Neuronal stem cell (in vitro differentiated cells): Measurements from ENCODE around the gene QPCT.

Experiments
- DNase-seq: peaks from one replicate; pipeline ENCODE4 v3.0.0-alpha.2; 2013; ENCODE audit warnings: low spot score
- H2AFZ ChIP-seq: one replicate; pipeline ENCODE4 v1.6.1; 2013; ENCODE audit warnings: mild to moderate bottlenecking, low read length, inconsistent platforms
- H2AK5ac ChIP-seq: 2 replicates; pipeline ENCODE4 v1.6.1; 2013; ENCODE audit warnings: low read depth, mild to moderate bottlenecking, inconsistent platforms, low read length, moderate library complexity, mixed read lengths
- H2BK120ac ChIP-seq: 2 replicates; pipeline ENCODE4 v1.6.1; 2013; ENCODE audit warnings: low read depth, mild to moderate bottlenecking, inconsistent platforms, low read length, moderate library complexity, mixed read lengths
- H2BK12ac ChIP-seq: one replicate; pipeline ENCODE4 v1.6.1; 2013; ENCODE audit warnings: low read length, inconsistent platforms
- H2BK15ac ChIP-seq: 2 replicates; pipeline ENCODE4 v1.6.1; 2013; ENCODE audit warnings: mild to moderate bottlenecking, low read length, inconsistent platforms, mixed read lengths
- H2BK5ac ChIP-seq: one replicate; pipeline ENCODE4 v1.6.1; 2013; ENCODE audit warnings: inconsistent platforms, mild to moderate bottlenecking, low read length, moderate library complexity
- H3K14ac ChIP-seq: one replicate; pipeline ENCODE4 v1.6.1; 2013; ENCODE audit warnings: low read length, inconsistent platforms
- H3K18ac ChIP-seq: 2 replicates; pipeline ENCODE4 v1.6.1; 2013; ENCODE audit warnings: low read length, inconsistent platforms
- H3K23ac ChIP-seq: 2 replicates; pipeline ENCODE4 v1.6.1; 2013; ENCODE audit warnings: low read depth, mild to moderate bottlenecking, mixed read lengths, low read length, inconsistent platforms; ENCODE audit not compliant: poor library complexity
- H3K27ac ChIP-seq: replicated peaks from 3 replicates; pipeline ENCODE4 v1.5.1; 2013; ENCODE audit warnings: low read length, inconsistent platforms
- H3K27me3 ChIP-seq, 3 experiments: 2 replicates each; pipeline ENCODE4 v1.6.1; 2013; ENCODE audit warnings: low read length in 3 of 3, mild to moderate bottlenecking in 2 of 3, inconsistent platforms in 1 of 3, low read depth in 1 of 3, mixed read lengths in 1 of 3, moderate library complexity in 1 of 3; ENCODE audit not compliant: control insufficient read depth in 3 of 3, insufficient read depth in 3 of 3
- H3K36me3 ChIP-seq, 2 donors: replicated peaks in 1 of 2; 2 replicates each; pipeline ENCODE4 v1.6.1; 2013; ENCODE audit warnings: low read length in 2 of 2; ENCODE audit not compliant: control insufficient read depth in 2 of 2, insufficient read depth in 2 of 2
- H3K4ac ChIP-seq: 2 replicates; pipeline ENCODE4 v1.6.1; 2013; ENCODE audit warnings: inconsistent platforms, mild to moderate bottlenecking, low read length, moderate library complexity
- H3K4me1 ChIP-seq, 2 donors: 1 replicate in 1 of 2; 2 replicates in 1 of 2; pipeline ENCODE4 v1.6.1; 2013; ENCODE audit warnings: low read length in 2 of 2, low read depth in 1 of 2; ENCODE audit not compliant: control insufficient read depth in 2 of 2, insufficient read depth in 1 of 2
- H3K4me2 ChIP-seq: one replicate; pipeline ENCODE4 v1.6.1; 2013; ENCODE audit warnings: mild to moderate bottlenecking, low read length, inconsistent platforms; ENCODE audit not compliant: insufficient read depth, poor library complexity, severe bottlenecking
- H3K4me3 ChIP-seq, 2 donors: 2 replicates each; pipeline ENCODE4 v1.5.1; 2013; ENCODE audit warnings: low read length in 2 of 2, mild to moderate bottlenecking in 2 of 2, inconsistent platforms in 1 of 2, moderate library complexity in 1 of 2
- H3K79me1 ChIP-seq: one replicate; pipeline ENCODE4 v1.6.1; 2013; ENCODE audit warnings: low read depth, mild to moderate bottlenecking, inconsistent platforms, low read length, moderate library complexity
- H3K9ac ChIP-seq: one replicate; pipeline ENCODE4 v1.6.1; 2013; ENCODE audit warnings: mild to moderate bottlenecking, low read depth, low read length, inconsistent platforms; ENCODE audit not compliant: poor library complexity
- H3K9me3 ChIP-seq, 2 donors: replicated peaks in 1 of 2; 2 replicates each; pipeline versions ENCODE3 to v1.6.1; 2013; ENCODE audit warnings: low read length in 2 of 2, mild to moderate bottlenecking in 2 of 2, inconsistent platforms in 1 of 2, low read depth in 1 of 2, mixed read lengths in 1 of 2, moderate library complexity in 1 of 2; ENCODE audit not compliant: control insufficient read depth in 2 of 2, insufficient read depth in 1 of 2
- H4K8ac ChIP-seq: one replicate; pipeline ENCODE4 v1.6.1; 2013; ENCODE audit warnings: low read depth, mild to moderate bottlenecking, inconsistent platforms, low read length, moderate library complexity
- H4K91ac ChIP-seq: one replicate; pipeline ENCODE4 v1.6.1; 2013; ENCODE audit warnings: low read length, low read depth, mild to moderate bottlenecking, inconsistent platforms; ENCODE audit not compliant: poor library complexity
- WGBS, 2 donors: extraction: QIAGEN DNeasy Blood & Tissue Kit; methylation state at CpG; one replicate each; pipeline ENCODE4 v1.1.7; 2013; ENCODE audit warnings: missing lambda C conversion rate in 2 of 2, mixed read lengths in 1 of 2; ENCODE audit not compliant: insufficient read length in 2 of 2, insufficient replicate concordance in 1 of 2; ENCODE audit errors: extremely low coverage in 2 of 2; 5-methylcytosine and 5-hydroxymethylcytosine counted together

The QPCT gene

GRCh38 chr2:37335604-37336003, 8.8 kb upstream of the QPCT start:
- Histone ChIP-seq H2BK5ac (no peak overlapping the region), H4K8ac (no peak overlapping the region), H3K23ac (no peak overlapping the region), H3K4me3 (no peak overlapping the region), H3K36me3 (no peaks in the 10 kb centered on the region), H2AFZ (no peak overlapping the region), H3K9me3 (no peaks in the 10 kb centered on the region), H3K4ac (no peak overlapping the region), H3K27ac (no peak overlapping the region), H3K18ac (no peak overlapping the region), H2BK120ac (no peak overlapping the region), H2BK15ac (no peak overlapping the region), H3K4me1 (no peaks in the 10 kb centered on the region), H3K14ac (no peak overlapping the region), H2BK12ac (no peak overlapping the region), H3K79me1 (no peaks in the 10 kb centered on the region), H2AK5ac (no peak overlapping the region), H3K9ac (no peak overlapping the region), H3K27me3 (peaks cover 0 to 6% (median 0%) of the 10 kb centered on the region in 3 experiments), H3K4me2 (no peak overlapping the region), H4K91ac (no peak overlapping the region)
- DNase-seq, result no peak
- no CpG with 5 or more reads among the region's 2 CpGs for WGBS, 2 donors

- Histone ChIP-seq H2AK5ac (no peak overlapping the region), H3K27me3 (peaks cover 0 to 3% (median 0%) of the 10 kb centered on the region in 3 experiments), H4K91ac (no peak overlapping the region), H3K23ac (no peak overlapping the region), H3K27ac (no peak overlapping the region), H3K79me1 (no peaks in the 10 kb centered on the region), H3K9ac (no peak overlapping the region), H2BK120ac (no peak overlapping the region), H3K4me2 (no peak overlapping the region), H3K4ac (no peak overlapping the region), H2BK12ac (no peak overlapping the region), H3K18ac (no peak overlapping the region), H2BK15ac (no peak overlapping the region), H3K4me3 (no peak overlapping the region), H2BK5ac (no peak overlapping the region), H3K9me3 (no peaks in the 10 kb centered on the region), H3K4me1 (no peaks in the 10 kb centered on the region), H3K36me3 (no peaks in the 10 kb centered on the region), H2AFZ (no peak overlapping the region), H3K14ac (no peak overlapping the region), H4K8ac (no peak overlapping the region)
- no peak for DNase-seq
- WGBS, 2 donors, result no CpG with 5 or more reads among the region's 7 CpGs
Observed at GRCh38 chr2:37337620-37338280, 6.7 kb upstream of the QPCT start.

GRCh38 chr2:37338933-37339332, 5.5 kb upstream of the QPCT start:
- Histone ChIP-seq H2BK120ac (no peak overlapping the region), H3K27ac (no peak overlapping the region), H3K36me3 (no peaks in the 10 kb centered on the region), H2BK15ac (no peak overlapping the region), H3K14ac (no peak overlapping the region), H2BK12ac (no peak overlapping the region), H3K4me1 (no peaks in the 10 kb centered on the region), H3K18ac (no peak overlapping the region), H3K4me2 (no peak overlapping the region), H4K91ac (no peak overlapping the region), H3K9ac (no peak overlapping the region), H3K4ac (no peak overlapping the region), H2BK5ac (no peak overlapping the region), H2AK5ac (no peak overlapping the region), H4K8ac (no peak overlapping the region), H3K79me1 (no peaks in the 10 kb centered on the region), H2AFZ (no peak overlapping the region), H3K23ac (no peak overlapping the region), H3K9me3 (no peaks in the 10 kb centered on the region), H3K27me3 (no peaks in the 10 kb centered on the region), H3K4me3 (no peak overlapping the region)
- DNase-seq, result no peak
- no CpG with 5 or more reads among the region's 4 CpGs for WGBS, 2 donors

- Histone ChIP-seq H3K36me3 (no peaks in the 10 kb centered on the region), H2BK12ac (no peak overlapping the region), H2AFZ (no peak overlapping the region), H3K79me1 (no peaks in the 10 kb centered on the region), H4K8ac (no peak overlapping the region), H3K23ac (no peak overlapping the region), H3K4ac (no peak overlapping the region), H2BK15ac (no peak overlapping the region), H3K27ac (no peak overlapping the region), H3K14ac (no peak overlapping the region), H4K91ac (no peak overlapping the region), H3K4me3 (no peak overlapping the region), H2BK120ac (no peak overlapping the region), H3K4me1 (no peaks in the 10 kb centered on the region), H3K4me2 (no peak overlapping the region), H2BK5ac (no peak overlapping the region), H3K9ac (no peak overlapping the region), H3K9me3 (no peaks in the 10 kb centered on the region), H3K27me3 (peaks cover 0 to 2% (median 0%) of the 10 kb centered on the region in 3 experiments), H2AK5ac (no peak overlapping the region), H3K18ac (no peak overlapping the region)
- DNase-seq, result no peak
- no CpG with 5 or more reads among the region's 3 CpGs for WGBS, 2 donors
Observed at GRCh38 chr2:37340637-37341036, 3.8 kb upstream of the QPCT start.
